OCI-M2 (cell line): ENCODE measurements around the gene SLC6A13.
"Not testable (repeated sequence)": the region's sequence is repeated elsewhere in the genome, so short reads cannot be mapped to it uniquely, and the experiment has no call there.

Experiments
- DNase-seq: peaks from one replicate; lab custom pipeline; 2025; ENCODE audit not compliant: unreplicated experiment; lab: John Stamatoyannopoulos, UW

SLC6A13 gene

DNA sequence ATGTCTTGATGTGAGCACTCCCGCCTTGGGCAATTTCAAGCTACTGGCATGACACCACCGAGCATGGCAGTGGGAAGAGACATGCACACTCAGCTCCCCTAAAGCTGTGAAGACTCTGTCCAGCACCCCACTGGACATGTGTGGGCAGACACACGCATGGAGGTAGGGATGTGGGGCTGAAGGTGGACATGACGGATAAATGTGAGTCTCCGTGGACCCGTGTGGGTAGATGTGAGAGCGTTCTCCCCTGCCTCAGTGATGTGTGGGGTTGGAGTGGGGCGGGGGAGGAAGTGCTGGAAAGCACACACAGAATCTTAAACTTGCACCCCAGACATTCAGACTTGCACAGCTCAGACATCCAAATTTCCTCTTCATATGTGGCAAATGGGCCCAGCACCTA is 61.3 kb downstream of the SLC6A13 start:
- DNase-seq: no peak

DNA sequence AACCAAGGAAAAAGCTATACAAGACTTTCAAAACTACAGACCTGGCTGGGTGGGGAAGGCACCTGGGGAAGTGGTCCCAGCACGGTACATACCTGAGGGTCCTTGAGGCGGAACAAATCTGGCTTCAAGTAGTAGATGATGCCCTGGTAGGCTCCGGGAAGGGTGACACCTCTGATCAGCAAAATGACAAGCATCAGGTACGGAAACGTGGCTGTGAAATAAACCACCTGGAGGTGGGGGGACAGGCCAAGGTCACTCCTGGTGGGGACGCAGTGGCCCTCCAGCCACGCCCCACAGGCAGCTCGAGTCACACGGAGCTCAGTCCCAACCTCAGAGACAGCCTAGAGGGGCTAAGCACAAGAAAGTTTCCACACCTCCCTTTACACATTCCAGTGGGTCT is 63.9 kb downstream of the SLC6A13 start:
- DNase-seq: no peak

DNA sequence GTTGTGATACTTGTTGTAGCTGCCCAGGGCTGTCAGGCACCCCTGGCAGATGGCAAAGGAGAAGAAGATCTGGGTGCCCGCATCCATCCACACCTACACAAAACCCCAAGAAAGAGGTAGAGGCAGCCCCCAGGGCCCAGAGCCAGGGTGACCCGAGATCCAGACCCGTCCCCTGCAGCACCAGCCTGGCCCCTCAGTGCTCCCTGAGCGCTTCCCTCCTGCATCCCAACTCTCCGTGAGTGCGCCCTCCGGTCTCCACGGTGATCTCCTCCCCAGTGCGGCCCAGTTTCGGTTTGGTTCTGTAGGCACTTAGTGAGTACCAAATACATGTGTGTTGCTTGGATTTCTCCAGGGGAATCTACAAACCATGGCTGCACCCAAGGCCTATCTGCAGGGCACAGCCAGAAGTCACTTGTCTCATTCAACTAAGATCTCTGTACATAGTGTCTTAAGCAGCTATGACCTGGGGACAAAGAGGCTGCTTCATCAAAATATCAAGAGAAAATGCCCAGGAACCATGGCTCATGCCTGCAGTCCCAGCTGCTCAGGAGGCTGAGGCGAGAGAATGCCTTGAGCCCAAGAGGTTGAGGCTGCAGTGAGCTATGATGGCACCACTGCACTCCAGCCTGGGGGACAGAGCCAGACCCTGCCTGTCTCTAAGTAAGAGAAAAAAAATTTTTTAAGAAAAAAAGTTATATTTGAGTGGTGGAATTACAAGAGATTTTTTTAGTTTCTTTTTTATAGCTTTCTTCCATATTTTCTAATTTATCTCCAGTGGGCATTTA is 64.5 kb downstream of the SLC6A13 start:
- no peak for DNase-seq

GRCh38 chr12:197347-197746 is 65.3 kb downstream of the SLC6A13 start:
- no peak for DNase-seq

- no peak for DNase-seq
Observed at GRCh38 chr12:196436-196835, 66.2 kb downstream of the SLC6A13 start.

GRCh38 chr12:195951-196350 is 66.7 kb downstream of the SLC6A13 start:
- DNase-seq: no peak

GRCh38 chr12:195156-195555 is 67.5 kb downstream of the SLC6A13 start:
- DNase-seq: no peak

GRCh38 chr12:194276-194675 is 68.4 kb downstream of the SLC6A13 start:
- no peak for DNase-seq

GRCh38 chr12:193261-193660 is 69.4 kb downstream of the SLC6A13 start:
- DNase-seq: no peak

DNA sequence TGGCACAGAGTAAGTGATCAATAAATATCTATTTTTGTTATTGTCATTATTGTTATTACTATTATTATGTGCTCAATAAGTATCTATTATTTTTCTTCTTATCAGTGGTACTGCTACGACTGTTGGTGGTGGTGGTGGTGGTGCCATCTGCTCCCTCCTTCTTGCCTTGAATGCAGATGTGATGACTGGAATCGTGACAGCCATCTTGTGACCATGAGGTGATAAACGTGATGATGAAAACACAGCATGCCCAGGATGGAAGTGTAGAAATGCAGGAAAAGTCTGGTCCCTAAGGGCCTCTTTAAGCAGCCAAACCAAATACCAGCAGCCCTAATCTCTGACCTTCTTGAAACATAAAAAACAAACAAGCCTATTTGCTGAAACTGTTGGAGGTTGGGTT is 71.1 kb downstream of the SLC6A13 start:
- DNase-seq: no peak

GRCh38 chr12:190881-191280 is 71.8 kb downstream of the SLC6A13 start:
- no peak for DNase-seq

DNA sequence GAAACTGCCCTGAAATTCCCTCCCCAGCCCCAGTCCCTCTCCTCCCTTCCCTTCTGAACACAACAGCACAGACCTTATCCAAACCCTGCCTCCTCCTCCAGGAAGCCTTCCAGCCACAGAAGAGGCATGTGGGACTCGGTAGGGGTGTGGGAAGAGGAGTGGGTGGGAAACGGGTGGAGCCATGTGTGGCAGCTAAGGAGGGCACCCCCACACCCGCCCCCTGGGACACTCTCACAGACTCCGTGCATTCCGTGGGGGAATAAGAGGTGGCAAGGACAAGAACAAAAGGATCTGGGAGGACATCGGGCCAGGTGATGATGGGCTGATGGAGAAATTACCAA is 73.0 kb downstream of the SLC6A13 start:
- DNase-seq: no peak

- DNase-seq: no peak
Observed at GRCh38 chr12:188910-189621, 73.6 kb downstream of the SLC6A13 start.

DNA sequence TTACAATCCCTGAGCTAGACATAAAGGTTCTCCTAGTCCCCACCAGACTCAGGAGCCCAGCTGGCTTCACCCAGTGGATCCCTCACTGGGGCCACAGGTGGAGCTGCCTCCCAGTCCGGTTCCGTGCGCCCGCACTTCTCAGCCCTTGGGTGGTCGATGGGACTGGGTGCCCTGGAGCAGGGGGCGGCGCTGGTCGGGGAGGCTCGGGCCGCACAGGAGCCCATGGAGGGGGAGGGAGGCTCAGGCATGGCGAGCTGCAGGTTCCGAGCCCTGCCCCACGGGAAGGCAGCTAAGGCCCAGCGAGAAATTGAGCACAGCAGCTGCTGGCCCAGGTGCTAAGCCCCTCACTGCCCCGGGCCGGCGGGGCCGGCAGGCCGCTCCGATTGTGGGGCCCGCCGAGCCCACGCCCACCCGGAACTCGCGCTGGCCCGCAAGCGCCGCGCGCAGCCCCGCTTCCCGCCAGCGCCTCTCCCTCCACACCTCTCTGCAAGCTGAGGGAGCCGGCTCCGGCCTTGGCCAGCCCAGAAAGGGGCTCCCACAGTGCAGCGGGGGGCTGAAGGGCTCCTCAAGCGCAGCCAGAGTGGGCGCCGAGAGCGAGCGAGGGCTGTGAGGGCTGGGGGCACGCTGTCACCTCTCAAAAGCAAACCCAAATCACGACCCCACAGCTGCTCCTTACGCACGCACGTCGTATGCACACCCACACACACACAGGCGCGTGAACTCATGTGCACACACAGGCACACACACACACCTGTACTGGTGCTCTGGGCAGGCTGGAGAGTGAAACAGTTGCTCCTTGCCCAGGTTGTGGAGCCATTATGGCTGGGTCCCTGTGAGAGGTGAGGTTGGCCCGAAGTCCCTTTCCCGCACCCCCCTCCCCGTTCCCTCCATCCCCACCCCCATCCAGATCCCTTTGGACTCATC is 74.4 kb downstream of the SLC6A13 start:
- DNase-seq: not testable (repeated sequence)

DNA sequence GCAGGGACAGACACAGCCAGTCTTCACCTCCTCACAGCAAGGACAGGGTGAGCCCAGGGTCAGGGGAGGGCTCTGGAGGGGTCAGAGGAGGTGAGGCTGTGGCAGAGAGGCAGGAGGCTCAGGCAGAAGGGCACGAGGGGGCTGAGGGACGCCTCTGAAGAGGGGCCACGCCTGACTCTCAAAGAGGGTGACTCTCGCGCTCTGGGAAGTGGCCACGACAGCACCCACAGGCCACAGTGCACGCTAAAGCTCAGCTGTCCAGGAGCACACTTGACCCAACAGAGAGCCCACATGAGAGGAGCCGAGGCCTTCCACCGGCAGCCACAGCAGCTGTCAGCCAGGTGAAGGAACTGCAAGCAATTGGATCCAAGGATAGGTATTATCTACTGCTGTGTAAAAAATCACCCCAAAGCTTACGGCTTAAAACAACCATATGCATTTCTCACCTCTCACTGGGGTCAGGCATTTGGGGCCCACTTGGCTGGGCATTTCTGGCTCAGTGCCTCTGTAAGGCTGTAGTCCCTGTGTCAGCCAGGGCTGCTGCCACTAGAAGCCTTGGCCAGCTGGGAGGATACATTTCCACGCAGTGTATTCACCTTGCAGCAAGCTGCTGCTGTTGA is 76.5 kb downstream of the SLC6A13 start:
- DNase-seq: no peak

DNA sequence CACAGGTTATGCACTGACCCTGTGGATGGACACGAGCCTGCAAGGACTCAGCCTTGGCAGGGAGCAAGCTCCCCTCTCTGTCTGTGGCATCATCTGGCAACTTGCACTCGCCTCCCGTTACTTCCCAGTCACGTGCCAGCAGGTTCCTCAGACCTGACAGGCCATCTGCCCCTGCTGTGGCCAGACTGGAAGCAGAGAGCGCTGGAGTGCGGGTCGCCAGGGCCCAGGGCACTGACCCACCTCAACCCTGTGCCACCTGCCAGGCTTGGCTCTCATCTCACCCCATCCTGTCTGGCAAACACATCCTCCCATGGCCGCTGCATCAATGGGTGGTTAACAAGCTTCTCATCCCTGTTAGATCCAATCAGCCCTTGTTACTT is 77.1 kb downstream of the SLC6A13 start:
- DNase-seq: no peak

- no peak for DNase-seq
Observed at GRCh38 chr12:184811-185575, 77.6 kb downstream of the SLC6A13 start.

DNA sequence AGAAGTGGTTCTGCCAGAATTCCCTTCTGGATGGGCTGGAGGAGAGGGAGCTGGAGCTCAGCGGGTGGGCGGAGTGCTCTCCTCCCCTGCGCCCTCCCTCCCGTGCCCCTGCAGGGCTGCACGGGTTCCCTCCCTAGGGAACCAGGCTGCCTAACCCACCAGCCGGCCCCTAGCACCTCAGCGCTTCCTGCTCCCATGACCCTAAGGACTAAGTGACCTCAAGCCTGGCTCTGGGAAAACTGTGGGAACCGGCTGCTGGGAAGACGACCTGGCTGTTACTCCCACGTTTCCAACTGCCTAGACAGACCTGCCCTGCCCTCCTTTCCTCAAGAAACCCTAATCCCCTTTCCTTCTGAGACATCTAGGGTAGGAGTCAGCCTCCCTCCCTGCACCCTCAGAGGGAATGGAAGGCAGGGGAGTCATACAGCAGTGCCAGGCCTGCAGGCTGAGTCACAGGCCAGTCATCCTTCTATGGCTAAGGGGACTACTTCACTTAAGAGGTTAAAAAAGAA is 80.2 kb downstream of the SLC6A13 start:
- DNase-seq: no peak

DNA sequence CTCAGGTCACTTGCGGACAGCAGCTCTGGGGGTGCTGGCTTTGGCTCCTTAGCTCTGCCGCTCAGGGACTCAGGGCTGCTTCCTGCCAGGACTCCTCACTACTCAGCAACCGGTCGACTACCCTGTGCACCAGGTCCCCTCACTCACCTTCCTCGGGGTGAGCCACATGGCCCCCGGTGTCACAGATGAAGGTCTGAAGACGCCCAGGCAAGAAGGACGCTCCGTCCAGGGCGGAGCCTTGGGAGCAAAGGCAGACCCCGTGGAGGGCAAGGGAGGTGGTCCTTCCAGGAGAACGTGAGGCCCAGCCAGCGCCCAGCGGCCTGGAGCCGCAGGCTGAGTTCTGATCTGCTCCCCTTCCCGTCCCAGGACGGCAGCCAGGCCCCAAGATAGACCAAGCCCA is 80.7 kb downstream of the SLC6A13 start:
- DNase-seq: no peak

GRCh38 chr12:180445-180844 is 82.2 kb downstream of the SLC6A13 start:
- no peak for DNase-seq
